Stimulated activated CD4-positive, alpha-beta T cell treated with anti-CD3 and anti-CD28 coated beads, Interleukin-1b, Interleukin-23, amount 100 ng/mL, for 4 hours (primary cell): ENCODE measurements around the gene ADARB2.

ENCODE experiments used
- DNase-seq, 2 donors: peaks; one replicate each; pipeline ENCODE4 v3.0.0-alpha.2; 2020; ENCODE audit warnings: low read depth in 2 of 2

ADARB2 gene

GRCh38 chr10:1663226-1663625, 74.1 kb downstream of the ADARB2 start:
- DNase-seq: no peak

- no peak for DNase-seq
Measured at GRCh38 chr10:1662438-1663025, 74.8 kb downstream of the ADARB2 start.

- no peak for DNase-seq
Measured at GRCh38 chr10:1661859-1662437, 75.4 kb downstream of the ADARB2 start.

- DNase-seq: no peak
Measured at GRCh38 chr10:1661416-1661815, 75.9 kb downstream of the ADARB2 start.

GRCh38 chr10:1660815-1661214, 76.5 kb downstream of the ADARB2 start:
- no peak for DNase-seq

- DNase-seq: no peak
Measured at GRCh38 chr10:1660386-1660785, 76.9 kb downstream of the ADARB2 start.

GRCh38 chr10:1659221-1659791, 78.0 kb downstream of the ADARB2 start:
- DNase-seq: no peak

GRCh38 chr10:1658658-1659057, 78.7 kb downstream of the ADARB2 start:
- no peak for DNase-seq

- DNase-seq: no peak
Measured at GRCh38 chr10:1657479-1657878, 79.8 kb downstream of the ADARB2 start.

GRCh38 chr10:1655367-1655766, 82.0 kb downstream of the ADARB2 start:
- no peak for DNase-seq

- DNase-seq: no peak
Measured at GRCh38 chr10:1654811-1655356, 82.4 kb downstream of the ADARB2 start.

- DNase-seq: no peak
Measured at GRCh38 chr10:1654247-1654646, 83.1 kb downstream of the ADARB2 start.

- DNase-seq: no peak
Measured at GRCh38 chr10:1653321-1653720, 84.0 kb downstream of the ADARB2 start.

GRCh38 chr10:1652151-1652550, 85.2 kb downstream of the ADARB2 start:
- no peak for DNase-seq

GRCh38 chr10:1651270-1651966, 85.9 kb downstream of the ADARB2 start:
- no peak for DNase-seq

GRCh38 chr10:1650542-1651269, 86.6 kb downstream of the ADARB2 start:
- DNase-seq: no peak

- DNase-seq: no peak
Measured at GRCh38 chr10:1648648-1649047, 88.7 kb downstream of the ADARB2 start.

- DNase-seq: no peak
Measured at GRCh38 chr10:1646332-1646731, 91.0 kb downstream of the ADARB2 start.

GRCh38 chr10:1645896-1646295, 91.4 kb downstream of the ADARB2 start:
- no peak for DNase-seq

- DNase-seq: no peak
Measured at GRCh38 chr10:1644191-1644711, 93.1 kb downstream of the ADARB2 start.

GRCh38 chr10:1643908-1644179, 93.5 kb downstream of the ADARB2 start:
- DNase-seq: no peak
